Endothelial cell of umbilical vein (primary cell): ENCODE measurements around the gene LENEP.

ENCODE experiments used
- CTCF ChIP-seq, 2 donors: IDR thresholded peaks; 1 replicate in 1 of 2; 2 replicates in 1 of 2; pipeline ENCODE4 v1.5.1; 2011; ENCODE audit warnings: low read length in 2 of 2, mild to moderate bottlenecking in 2 of 2, moderate library complexity in 2 of 2, control low read depth in 1 of 2, inconsistent platforms in 1 of 2, low read depth in 1 of 2; ENCODE audit not compliant: insufficient read depth in 1 of 2; ENCODE audit errors: extremely low read depth in 1 of 2
- MAX ChIP-seq: IDR thresholded peaks from 2 replicates; pipeline ENCODE4 v1.6.1; 2011; ENCODE audit not compliant: insufficient read depth, insufficient read length
- MYC ChIP-seq: IDR thresholded peaks from one replicate; pipeline ENCODE4 v1.6.1; 2011; ENCODE audit warnings: mild to moderate bottlenecking, low read depth, low read length
- POLR2A ChIP-seq: IDR thresholded peaks from 2 replicates; pipeline ENCODE4 v1.6.1; 2012; ENCODE audit warnings: low read depth, mild to moderate bottlenecking, control low read depth, low read length
- POLR2AphosphoS5 ChIP-seq: IDR thresholded peaks from 2 replicates; pipeline ENCODE4 v1.6.1; 2012; ENCODE audit warnings: low read depth, mild to moderate bottlenecking, control low read depth, low read length, moderate library complexity; ENCODE audit not compliant: insufficient read depth

- TF ChIP-seq CTCF (IDR thresholded peaks at IDR 0.05; ENCODE audit: extremely low read depth in 1 of 2, insufficient read depth in 1 of 2, low read depth in 1 of 2, low read length in 2 of 2) (no peak), POLR2A (no peak), MYC (no peak), POLR2AphosphoS5 (no peak), MAX (no peak)
Observed at GRCh38 chr1:154945160-154945961, 48.0 kb upstream of the LENEP start.
